Right ventricle myocardium superior (tissue), 1 donor: ENCODE measurements around the gene C1orf21. TPM values are rescaled to one million over a fixed set of nuclear protein-coding genes. Genes with fewer than 3 reads are reported as not detected.
A peak's percentile ranks its signal among the peaks of the same experiment; 100 is the strongest.

ENCODE experiments used
- ATAC-seq: fragments of 200-7000 bp; cut with Tn5 transposase; one replicate; pipeline ENCODE4 v1.9.1; 2020; ENCODE audit warnings: mild to moderate bottlenecking; ENCODE audit not compliant: poor library complexity
- DNase-seq: peaks from one replicate; pipeline ENCODE4 v3.0.0-alpha.2; 2020
- intact Hi-C: fragments of 100-400 bp; cut with DNase I; formaldehyde crosslinking; loops from one replicate; pipeline ENCODE4 v1.11.2; 2022
- total RNA-seq: library from RNA; stranded (reverse); fragmentation: NEBNext Ultra II Directional; extraction: Animal tissue kit (Norgen Biotek cat#: 25700); gene quantifications from one replicate; pipeline ENCODE4 v1.2.1, GENCODE V29; 2021
- donor health status: DM: no; HTN: yes; CAD: no; lungs with severe emphysema.

C1orf21 gene
- total RNA-seq, 1 donor from 2014 or later: 47.6 TPM

DNA sequence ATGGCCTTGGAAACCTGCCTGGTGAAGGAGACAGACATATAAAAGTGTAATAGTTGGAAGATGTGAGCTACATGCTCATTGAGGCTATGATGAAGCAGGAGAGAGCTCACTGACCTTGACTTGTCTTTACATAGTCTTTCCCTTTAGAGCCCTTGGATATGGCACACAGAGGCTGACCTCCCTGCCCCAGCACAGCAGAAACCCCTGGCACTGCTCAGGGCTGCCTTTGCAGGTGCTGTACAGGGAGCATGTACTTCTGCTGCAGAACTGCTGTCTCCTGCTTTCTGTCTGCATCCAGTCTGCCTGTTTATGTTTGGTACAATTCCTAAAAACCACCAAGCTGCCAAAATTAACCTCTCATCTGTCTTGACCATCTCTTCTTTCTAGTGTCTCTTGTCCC is 80.5 kb downstream of the C1orf21 start:
- intact Hi-C loops: no loop called here
- peak; percentile 19 for ATAC-seq
- DNase-seq: no peak

DNA sequence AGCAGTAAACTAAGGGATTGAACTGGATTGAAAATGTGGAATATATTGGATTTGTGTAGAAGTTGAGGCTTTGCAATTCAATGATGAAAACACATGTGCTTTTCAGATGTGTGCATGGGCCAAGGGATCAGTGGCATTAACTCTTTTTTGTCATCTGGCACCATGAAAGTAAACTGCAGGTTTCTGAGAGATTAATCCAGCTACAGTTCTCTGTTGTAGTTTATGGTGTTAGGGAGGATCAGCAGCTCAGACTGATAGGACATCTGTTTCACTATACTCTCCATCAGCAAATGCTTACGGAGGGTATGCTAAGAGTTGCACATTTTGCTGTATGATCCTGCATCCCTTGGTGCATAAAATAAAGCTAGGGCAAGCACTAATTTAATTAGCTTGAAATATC is 82.6 kb downstream of the C1orf21 start:
- no peak for ATAC-seq
- intact Hi-C loops: no loop called here
- no peak for DNase-seq

DNA sequence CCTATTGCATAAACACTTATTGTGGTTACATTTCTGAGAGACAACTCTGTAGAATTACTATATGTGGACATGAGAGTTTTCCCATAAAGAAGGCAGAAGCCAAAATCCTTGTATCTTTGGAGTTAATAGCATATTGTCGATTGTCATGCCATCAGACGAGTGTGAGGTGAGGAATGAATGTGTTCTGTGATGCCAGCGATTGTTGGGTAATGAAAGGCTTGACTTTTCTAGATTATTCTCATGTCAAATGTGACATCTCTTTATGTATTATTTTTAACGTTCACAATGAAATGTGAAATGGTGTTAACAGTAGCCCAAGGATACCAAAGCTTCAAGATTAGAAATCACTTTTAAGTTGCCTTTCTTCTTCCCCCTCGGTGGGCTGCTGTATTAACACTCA is 84.9 kb downstream of the C1orf21 start:
- no peak for DNase-seq
- intact Hi-C loops: no loop called here
- ATAC-seq: no peak

DNA sequence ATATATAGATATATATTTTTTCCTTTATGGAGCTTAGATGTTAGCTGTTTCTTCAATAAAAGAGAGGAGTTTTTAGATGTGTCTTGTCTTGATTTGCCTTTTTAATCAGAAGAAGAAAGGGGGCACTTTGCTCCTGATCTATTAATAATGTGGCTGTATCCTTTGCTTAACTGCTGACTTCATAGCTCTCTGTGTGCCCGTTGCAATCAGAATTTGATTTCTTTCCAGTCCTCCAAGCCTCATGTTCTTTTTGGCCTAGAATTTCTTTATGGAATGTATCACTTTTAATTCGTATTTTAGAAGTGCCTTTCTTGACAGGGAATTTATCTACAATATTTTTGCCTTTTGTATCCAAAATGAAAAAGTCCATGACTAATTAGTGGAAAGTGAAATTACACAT is 85.3 kb downstream of the C1orf21 start:
- intact Hi-C loops: no loop called here
- DNase-seq (no peak), ATAC-seq (peak; percentile 78)

DNA sequence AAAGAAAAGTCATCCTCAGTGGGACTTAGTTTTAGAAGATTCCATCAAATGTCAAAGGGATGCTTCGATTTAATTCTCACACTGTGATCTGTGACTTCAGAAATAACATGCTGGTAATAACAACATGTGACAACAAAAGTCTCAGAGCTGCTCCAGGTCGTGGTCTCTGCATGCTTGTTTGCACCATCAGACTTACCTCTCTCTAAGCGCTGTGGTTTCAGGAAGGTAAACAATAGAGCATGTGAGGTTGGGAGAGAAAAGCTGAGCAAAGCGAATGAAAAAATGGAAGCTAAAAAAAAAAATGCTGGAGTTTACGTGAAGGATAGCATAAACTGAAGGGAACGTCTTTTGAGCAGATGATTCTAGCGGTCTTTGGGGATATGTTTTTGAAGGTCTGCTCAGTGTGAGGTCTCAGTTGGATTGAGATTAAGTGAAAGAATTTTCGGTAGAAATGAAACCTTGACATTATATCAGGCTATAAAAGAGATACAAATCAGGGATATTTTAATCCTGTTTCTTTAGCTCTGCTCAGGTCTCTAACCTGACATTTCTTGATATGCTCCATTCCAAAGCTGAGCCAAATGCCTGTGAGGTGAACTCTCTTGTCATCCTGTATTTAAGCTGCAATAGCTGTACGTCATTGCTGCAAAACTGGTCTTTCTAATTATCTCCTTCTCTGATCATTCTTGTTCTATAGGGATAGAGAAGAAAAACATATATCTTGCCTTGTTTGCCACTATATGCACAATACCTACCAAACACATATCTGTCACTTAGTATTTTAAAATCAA is 86.5 kb downstream of the C1orf21 start:
- no peak for DNase-seq
- intact Hi-C loops: no loop called here
- ATAC-seq: no peak

DNA sequence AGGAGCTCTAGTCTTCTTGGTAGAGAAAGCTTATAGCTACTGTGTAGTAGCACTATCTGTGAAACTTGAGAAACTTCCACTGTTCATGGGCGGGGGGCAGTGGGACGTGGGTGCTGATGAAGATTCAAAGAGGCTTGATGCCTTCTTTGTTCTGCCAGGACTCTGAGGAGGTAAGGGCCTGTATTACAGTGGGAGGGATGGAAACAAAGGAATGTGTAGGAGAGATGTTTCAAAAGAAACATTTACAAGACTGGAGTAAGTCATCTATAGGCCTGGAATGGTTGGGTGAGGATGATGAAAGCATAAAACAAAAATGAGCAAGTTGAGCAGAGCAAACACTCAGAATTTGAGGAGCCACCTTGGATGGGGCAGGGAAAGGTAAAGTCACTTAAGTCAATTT is 89.4 kb downstream of the C1orf21 start:
- no peak for ATAC-seq
- DNase-seq: no peak
- intact Hi-C loops: no loop called here

DNA sequence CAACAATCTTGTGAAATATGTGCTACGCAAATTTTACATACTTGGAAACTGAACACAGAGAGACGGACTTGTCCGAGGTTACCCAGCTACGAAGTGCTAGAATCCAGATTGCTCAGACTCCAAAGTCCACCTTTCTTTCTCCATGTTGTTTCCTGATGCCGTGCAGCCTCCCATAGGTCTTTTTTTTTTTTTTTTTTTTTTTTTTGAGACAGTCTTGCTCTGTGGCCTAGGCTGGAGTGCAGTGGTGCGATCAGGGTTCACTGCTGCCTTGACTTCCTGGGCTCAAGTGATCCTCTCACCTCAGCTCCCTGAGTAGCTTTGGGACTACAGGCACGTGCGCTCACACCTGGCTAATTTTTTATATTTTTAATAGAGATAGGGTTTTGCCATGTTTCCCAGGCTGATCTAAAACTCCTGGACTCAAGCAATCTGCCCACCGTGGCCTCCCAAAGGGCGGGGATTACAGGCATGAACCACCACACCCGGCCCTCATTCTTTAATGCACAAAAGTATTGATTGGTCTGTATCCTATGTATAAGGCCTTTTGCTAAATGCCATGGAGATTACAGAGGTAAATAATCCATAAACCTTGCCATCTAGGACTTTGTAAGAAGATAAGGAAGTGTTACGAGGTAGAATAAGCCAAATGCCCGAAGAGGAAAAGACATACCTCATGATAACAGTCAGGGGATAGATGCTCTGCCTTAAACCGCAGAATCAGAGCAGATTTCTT is 92.8 kb downstream of the C1orf21 start:
- no peak for ATAC-seq
- intact Hi-C loops: no loop called here
- DNase-seq: no peak

DNA sequence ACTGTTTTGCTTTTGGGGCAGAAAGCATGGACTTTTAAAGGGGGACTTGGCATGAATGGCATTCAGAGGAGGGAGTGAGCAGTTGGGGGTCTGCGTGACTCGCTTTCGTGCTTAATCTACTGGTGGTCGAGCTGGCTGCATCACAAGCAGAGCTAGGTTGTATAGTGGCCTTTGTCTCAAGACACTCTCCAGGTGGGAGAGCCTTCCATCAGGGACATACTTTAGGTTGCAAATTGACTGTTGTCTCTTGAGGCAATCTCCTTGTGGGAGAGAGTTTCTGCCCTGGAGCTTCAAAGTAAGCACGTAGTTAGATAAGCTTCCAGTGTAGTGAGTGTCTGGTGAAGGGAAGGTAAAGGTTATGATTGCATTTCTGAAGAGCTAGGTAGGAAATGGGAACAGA is 93.9 kb downstream of the C1orf21 start:
- no peak for DNase-seq
- intact Hi-C loops: no loop called here
- ATAC-seq: no peak

DNA sequence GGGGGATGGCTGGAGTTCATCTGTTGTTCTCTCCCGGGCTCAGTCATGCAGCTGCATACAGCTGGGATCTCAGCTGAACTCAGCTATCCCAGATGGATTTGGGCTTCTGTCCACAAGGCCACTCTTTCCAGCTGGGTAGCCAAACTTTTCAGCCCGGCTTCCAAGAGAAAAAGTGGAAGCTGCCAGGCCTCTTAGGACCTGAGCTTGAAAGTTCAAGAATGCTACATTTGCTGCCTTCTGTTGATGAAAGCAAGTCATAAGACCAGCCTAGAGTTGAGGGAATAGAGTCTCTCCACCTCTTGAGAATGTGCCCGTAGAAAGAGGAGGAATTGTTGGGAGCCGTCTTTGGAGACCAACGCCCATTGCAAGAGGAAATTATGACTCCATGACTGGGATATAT is 95.3 kb downstream of the C1orf21 start:
- intact Hi-C loops: no loop called here
- DNase-seq (peak; percentile 75), ATAC-seq (peak; percentile 75)

DNA sequence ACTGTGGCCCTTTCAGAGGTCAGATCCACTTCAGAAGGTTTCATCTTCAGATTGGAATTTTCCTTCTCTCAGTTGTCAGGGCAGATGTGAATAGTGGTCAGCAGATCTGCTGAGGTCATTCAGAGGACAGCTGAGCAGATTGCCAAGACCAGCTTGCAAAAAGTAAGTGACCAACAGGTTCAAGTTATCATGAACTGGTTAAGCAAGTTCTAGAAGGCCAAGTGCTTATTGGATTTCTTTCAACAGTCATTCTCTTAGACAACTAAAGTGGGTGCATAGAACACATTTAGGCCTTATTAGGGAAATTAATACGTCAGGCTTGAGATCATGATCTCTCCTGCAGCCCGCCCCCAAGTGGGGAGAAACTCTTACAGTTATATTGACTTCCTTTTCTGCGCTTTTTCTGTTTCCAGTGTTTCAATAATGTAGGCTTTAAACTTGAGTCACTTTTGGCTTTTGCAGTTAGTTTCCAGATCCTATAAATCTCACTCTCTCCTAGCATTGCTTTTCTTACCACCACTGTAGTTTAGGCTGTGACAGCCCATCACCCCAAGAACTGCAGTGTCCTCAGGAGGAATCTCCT is 96.4 kb downstream of the C1orf21 start:
- DNase-seq (no peak), ATAC-seq (peak; percentile 40)
- intact Hi-C loops: no loop called here

DNA sequence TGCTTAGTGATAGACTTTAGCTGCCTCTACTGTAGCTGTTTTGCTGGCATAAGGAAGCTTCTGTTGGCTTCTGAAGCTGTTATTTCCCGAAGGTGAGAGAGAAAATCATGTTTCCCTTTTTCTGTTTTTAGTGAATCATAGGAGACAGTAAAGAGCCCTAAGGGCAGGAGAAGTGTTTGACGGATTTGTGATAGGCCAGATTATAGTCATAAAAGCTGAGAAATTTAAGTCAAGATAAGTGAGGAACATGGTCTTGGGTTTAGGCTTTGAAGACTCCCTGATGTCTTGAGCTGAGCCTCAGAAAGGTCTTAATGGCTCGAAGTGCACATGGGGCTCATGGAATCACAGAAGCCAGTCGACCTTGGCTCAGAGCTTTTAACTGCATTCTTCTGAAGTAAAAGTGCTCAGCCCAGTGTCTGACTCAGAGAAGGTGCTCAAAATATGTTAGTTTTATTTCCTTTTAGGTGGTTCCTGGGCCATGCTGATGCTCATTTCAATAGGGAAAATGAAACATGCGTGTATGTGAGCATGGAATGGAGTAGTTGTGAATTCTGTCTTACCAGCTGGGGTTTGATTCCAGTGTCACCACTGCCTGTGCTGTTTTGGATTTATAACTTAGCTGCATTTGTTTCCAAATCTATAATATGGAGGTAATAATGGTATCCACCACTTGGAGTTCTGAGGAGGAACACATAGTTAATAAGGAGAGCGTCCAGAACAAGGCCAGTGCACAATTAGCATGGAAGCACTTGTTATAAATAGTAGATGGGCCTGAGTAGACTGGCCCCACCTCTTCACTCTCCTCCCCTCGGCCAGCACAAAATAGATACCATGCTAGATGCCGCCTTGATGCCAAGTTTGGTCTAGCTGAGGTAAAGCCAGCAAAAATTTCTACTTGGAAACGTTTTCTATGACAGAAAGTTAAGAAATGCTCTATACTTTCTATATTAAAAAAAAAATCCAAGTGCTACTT is 99.2 kb downstream of the C1orf21 start:
- intact Hi-C loops: no loop called here
- DNase-seq (no peak), ATAC-seq (peak; percentile 42)

DNA sequence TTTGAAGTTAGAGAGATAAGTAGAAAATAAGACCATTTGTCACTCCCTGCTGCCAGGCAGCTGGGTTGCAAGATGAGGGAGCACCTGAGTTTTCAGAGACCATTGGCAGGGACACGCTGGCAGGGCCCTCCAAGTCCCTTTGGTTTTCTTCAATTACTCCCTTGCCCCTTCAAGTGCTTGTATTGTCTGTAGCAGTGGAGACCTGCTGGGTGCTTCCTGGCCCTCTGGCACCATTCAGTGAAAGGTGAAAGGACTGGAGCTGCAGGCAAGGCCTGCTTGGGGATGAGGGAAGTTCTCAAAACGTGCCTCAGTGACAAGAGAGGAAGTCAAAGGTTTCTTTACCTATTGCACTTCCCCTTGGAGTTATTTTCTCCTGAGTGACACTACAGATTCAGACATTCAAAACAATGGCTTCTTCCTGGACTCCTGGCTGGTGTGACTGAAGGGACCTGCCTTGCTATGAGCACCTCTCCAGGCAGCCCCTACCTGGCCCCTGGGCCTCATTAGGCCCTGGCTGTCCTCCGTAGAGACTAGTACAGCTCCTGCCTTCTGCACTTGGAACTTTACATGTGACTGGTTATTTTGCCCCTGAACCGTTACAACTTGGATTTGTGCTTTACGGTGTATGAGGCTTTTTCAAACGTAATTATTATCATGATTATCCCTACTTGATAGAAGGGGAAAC is 100.1 kb downstream of the C1orf21 start:
- ATAC-seq: no peak
- intact Hi-C loops: no loop called here
- no peak for DNase-seq

DNA sequence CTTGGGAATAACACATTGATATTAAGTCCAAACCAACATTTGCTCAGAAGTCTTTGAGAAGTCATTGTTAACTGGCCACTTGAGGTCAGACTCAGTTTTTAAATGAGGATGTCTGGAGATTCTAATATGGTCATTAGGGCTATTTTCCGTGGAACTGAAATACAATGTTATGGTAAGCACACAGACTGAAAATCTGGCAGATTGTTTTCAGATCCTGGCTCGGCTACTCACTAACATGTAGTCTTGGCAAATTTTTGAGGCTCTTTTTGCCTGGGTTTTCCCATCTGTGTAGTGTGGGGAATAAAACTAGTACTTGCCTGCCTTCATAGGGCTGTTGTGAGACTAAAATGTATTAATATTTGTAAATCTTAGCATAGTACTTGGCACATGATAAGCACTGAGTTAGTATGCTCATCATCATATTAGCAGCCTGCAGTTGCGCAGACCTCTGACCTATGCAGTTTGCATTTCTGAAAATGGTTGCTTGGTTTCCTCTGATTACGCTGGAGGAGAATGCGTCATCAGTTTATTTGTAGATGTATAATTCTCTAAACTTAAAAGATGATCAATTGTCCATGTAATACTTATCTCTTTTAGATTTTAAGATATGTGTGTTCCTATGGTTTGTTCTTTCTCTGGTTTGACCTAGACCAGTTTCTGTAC is 100.8 kb downstream of the C1orf21 start:
- ATAC-seq: no peak
- no peak for DNase-seq
- intact Hi-C loops: no loop called here

DNA sequence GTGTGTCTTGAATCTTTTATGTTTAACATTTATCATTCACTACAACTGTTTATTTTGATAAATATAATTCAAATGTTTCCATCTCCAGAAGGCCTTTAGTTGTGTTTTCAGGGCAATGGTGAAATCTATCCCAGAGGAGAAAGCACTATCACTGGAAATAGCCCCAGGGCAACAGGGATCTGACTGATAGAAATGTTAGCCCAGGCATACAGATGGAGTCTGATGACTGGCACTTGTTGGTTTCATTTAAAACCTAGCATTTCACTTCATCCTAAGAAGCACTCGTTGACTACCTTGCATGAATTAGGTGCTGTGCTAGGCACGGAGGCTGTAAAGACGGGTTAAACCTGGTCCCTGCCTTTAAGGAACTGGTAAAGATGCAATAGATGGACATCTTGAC is 103.1 kb downstream of the C1orf21 start:
- intact Hi-C loops: no loop called here
- no peak for ATAC-seq
- DNase-seq: no peak

DNA sequence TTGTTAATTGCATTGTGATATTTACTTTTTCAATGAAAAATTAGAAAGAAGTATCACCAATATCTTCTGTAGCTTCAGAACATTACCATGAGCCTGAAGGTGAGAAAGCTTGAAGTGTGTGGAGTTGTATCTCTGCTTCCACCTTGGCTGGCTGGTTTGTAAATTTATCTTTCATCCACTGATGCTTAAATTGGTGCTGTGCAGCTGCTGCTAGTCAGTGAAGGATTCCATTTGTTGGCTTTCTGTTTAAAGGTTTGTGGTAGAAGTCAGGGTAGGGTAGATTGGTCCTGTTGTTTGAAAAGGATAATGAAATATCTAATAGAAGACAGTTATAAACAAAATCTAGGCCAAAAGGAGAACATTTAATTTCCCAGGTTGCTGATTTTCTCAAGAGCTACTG is 105.7 kb downstream of the C1orf21 start:
- ATAC-seq (no peak), DNase-seq (no peak)
- intact Hi-C loops: no loop called here

DNA sequence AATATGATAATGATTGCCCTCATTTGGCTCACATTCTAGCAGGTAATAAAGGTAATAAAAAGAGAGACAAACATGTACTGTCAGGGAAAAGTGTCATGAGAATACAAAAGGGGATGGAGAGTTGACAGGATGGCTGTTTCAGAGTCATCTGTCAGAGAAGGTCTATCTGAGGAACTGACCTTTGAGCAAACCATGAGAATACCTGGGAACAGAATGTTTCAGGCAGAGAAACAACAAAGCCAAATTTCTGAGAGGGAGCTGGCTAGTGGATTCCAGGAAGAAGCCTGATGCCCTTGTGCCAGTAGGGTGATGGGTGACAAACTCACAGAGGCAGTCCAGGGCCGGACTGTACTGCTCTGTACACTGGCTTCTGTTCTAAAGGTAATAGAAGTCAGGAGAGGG is 107.2 kb downstream of the C1orf21 start:
- peak; percentile 64 for ATAC-seq
- intact Hi-C loops: no loop called here
- no peak for DNase-seq

DNA sequence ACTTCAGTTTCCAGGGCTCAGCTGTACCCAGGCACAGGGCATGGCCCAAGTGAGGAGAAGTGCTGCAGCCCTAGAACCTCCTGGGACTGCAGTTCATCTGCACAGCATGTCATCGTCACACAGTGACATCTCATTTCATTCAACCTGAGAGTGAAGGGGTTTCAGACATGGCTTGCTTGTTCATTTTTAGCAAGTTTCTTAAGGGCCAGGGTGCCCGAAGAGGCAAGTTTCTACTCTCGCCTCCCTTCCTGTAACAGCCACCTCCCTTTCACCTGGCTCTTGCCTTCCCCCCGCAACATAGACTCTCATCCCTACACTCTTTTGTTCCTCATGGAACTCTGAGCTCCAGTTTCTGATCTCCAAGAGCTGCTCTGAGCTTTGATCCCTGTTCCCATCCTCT is 108.1 kb downstream of the C1orf21 start:
- intact Hi-C loops: no loop called here
- ATAC-seq: no peak
- DNase-seq: no peak
